Measurements from ENCODE around the gene HOXB9.

GRCh38 chr17:48589831-48590606 lies 36.1 kb downstream of the HOXB9 start, which contains the start of gene HOXB3:
- no peak for TF ChIP-seq CTCF (IDR thresholded peaks at IDR 0.05; ENCODE audit: insufficient read depth, low read length, poor library complexity, severe bottlenecking)
- no peak for TF ChIP-seq EZH2phosphoT487 (conservative IDR thresholded peaks at IDR 0.05; ENCODE audit: low read length)

Data from SU-DHL-6 (cell line).